Activated CD4-positive, alpha-beta T cell treated with anti-CD3 and anti-CD28 coated beads, Interleukin-2, amount 10 ng/mL, durations not matched to agents 7 days and 5 days (primary cell): ENCODE results near the gene BPIFB2. TPM values are rescaled to one million over a fixed set of nuclear protein-coding genes. Genes with fewer than 3 reads are reported as not detected.
"Not testable (repeated sequence)": the region's sequence is repeated elsewhere in the genome, so short reads cannot be mapped to it uniquely, and the experiment has no call there.

Experiments used
- CTCF ChIA-PET: fragments of 350-600 bp; sonication (Branson Sonifier 250); formaldehyde crosslinking; loops from one replicate; lab custom pipeline; 2021; ENCODE audit warnings: antibody characterized with exemption; lab: Charles Lee
- POLR2A ChIA-PET: fragments of 350-600 bp; sonication (Branson Sonifier 250); formaldehyde crosslinking; loops from one replicate; lab custom pipeline; 2021; ENCODE audit warnings: antibody characterized with exemption; lab: Charles Lee
- DNase-seq: peaks from one replicate; pipeline ENCODE4 v3.0.0-alpha.2; 2020
- H3K27ac Mint-ChIP-seq: one replicate; pipeline ENCODE4 v1.8.0; 2021; ENCODE audit warnings: mild to moderate bottlenecking, moderate library complexity, mixed read lengths
- H3K27me3 Mint-ChIP-seq: one replicate; pipeline ENCODE4 v1.8.0; 2021; ENCODE audit warnings: mixed read lengths
- H3K36me3 Mint-ChIP-seq: one replicate; pipeline ENCODE4 v1.8.0; 2021; ENCODE audit warnings: low read depth, mixed read lengths
- H3K4me1 Mint-ChIP-seq: one replicate; pipeline ENCODE4 v1.8.0; 2021; ENCODE audit warnings: mixed read lengths
- H3K4me3 Mint-ChIP-seq: one replicate; pipeline ENCODE4 v1.8.0; 2021; ENCODE audit warnings: mild to moderate bottlenecking, moderate library complexity, mixed read lengths
- H3K9me3 Mint-ChIP-seq: one replicate; pipeline ENCODE4 v1.8.0; 2021; ENCODE audit warnings: mixed read lengths
- total RNA-seq, 2 experiments: library from RNA; stranded (reverse); gene quantifications; one replicate each; pipeline ENCODE4 v1.2.3, GENCODE V29; 2021

Gene BPIFB2
- not detected for total RNA-seq

GRCh38 chr20:33007376-33008335 is at the start of gene BPIFB2:
Gene BPIFB2, plus strand, starts transcription at chr20:33007704. Its CDS starts 871 bp downstream, at chr20:33008575.
- Mint-ChIP-seq H3K27ac (no peak within 1 kb of the TSS), H3K4me3 (no peak within 1 kb of the TSS), H3K4me1 (peaks cover 6% of the 10 kb centered on the region), H3K27me3 (no peaks in the 10 kb centered on the region), H3K36me3 (peaks cover 2% of the 10 kb centered on the region), H3K9me3 (peaks cover 6% of the 10 kb centered on the region)
- DNase-seq, result no peak
- CTCF ChIA-PET, result interaction anchor here (0.6 to 1.0 kb wide), 2 partner anchors 63 to 94 kb away, joined by 3 read pairs; no protein-coding TSS in a partner anchor
- POLR2A ChIA-PET, result no interaction called here

- Mint-ChIP-seq H3K9me3 (peaks cover 33% of the 10 kb centered on the region), H3K27me3 (no peaks in the 10 kb centered on the region), H3K4me3 (no peak overlapping the region), H3K36me3 (peaks cover 17% of the 10 kb centered on the region), H3K27ac (no peak overlapping the region), H3K4me1 (peaks cover 13% of the 10 kb centered on the region)
- CTCF ChIA-PET, result interaction anchor here (1.5 to 2.0 kb wide), 2 partner anchors 8 to 14 kb away, joined by 6 to 8 read pairs; no protein-coding TSS in a partner anchor
- DNase-seq, result no peak
- POLR2A ChIA-PET, result no interaction called here
Observed at GRCh38 chr20:32958574-32958973, 48.9 kb upstream of the BPIFB2 start.

GRCh38 chr20:32959351-32960221 is 47.9 kb upstream of the BPIFB2 start:
- H3K27ac Mint-ChIP-seq, result no peak overlapping the region

GRCh38 chr20:32960222-32960518 is 47.3 kb upstream of the BPIFB2 start:
- ChIA-PET POLR2A (interaction anchor here (0.6 kb wide), 1 partner anchor 115 kb away, joined by 3 read pairs; no protein-coding TSS in a partner anchor), CTCF (no interaction called here)
- Mint-ChIP-seq H3K4me1 (peaks cover 23% of the 10 kb centered on the region), H3K36me3 (peaks cover 17% of the 10 kb centered on the region), H3K4me3 (no peak overlapping the region), H3K9me3 (peaks cover 28% of the 10 kb centered on the region), H3K27ac (no peak overlapping the region), H3K27me3 (no peaks in the 10 kb centered on the region)
- DNase-seq, result no peak

More at GRCh38 chr20:32959351-32960221, 47.9 kb upstream of the BPIFB2 start:
- no peak for DNase-seq
- peaks cover 20% of the 10 kb centered on the region for H3K4me1 Mint-ChIP-seq
- CTCF ChIA-PET, result no interaction called here
- POLR2A ChIA-PET, result interaction anchor here (0.6 kb wide), 1 partner anchor 115 kb away, joined by 3 read pairs; no protein-coding TSS in a partner anchor
- H3K36me3 Mint-ChIP-seq, result peaks cover 17% of the 10 kb centered on the region
- no peak overlapping the region for H3K4me3 Mint-ChIP-seq
- H3K9me3 Mint-ChIP-seq, result peaks cover 29% of the 10 kb centered on the region
- no peaks in the 10 kb centered on the region for H3K27me3 Mint-ChIP-seq

GRCh38 chr20:32960849-32961731 is 46.4 kb upstream of the BPIFB2 start:
- ChIA-PET POLR2A (no interaction called here), CTCF (interaction anchor here (1.5 kb wide), 1 partner anchor 16 kb away, joined by 5 read pairs; no protein-coding TSS in a partner anchor)
- Mint-ChIP-seq H3K4me1 (peaks cover 32% of the 10 kb centered on the region), H3K27me3 (no peaks in the 10 kb centered on the region), H3K27ac (peak overlapping the region; percentile 9), H3K36me3 (peaks cover 17% of the 10 kb centered on the region), H3K4me3 (no peak overlapping the region), H3K9me3 (peaks cover 23% of the 10 kb centered on the region)
- no peak for DNase-seq

GRCh38 chr20:32962053-32962452 is 45.5 kb upstream of the BPIFB2 start:
- POLR2A ChIA-PET, result no interaction called here
- CTCF ChIA-PET, result interaction anchor here (1.5 to 1.6 kb wide), 2 partner anchors 12 to 17 kb away, joined by 5 read pairs; no protein-coding TSS in a partner anchor
- Mint-ChIP-seq H3K27me3 (no peaks in the 10 kb centered on the region), H3K4me1 (peaks cover 42% of the 10 kb centered on the region), H3K27ac (peak overlapping the region; percentile 46), H3K36me3 (peaks cover 12% of the 10 kb centered on the region), H3K9me3 (peaks cover 19% of the 10 kb centered on the region), H3K4me3 (no peak overlapping the region)
- no peak for DNase-seq

GRCh38 chr20:32962646-32963045 is 44.9 kb upstream of the BPIFB2 start:
- H3K4me3 Mint-ChIP-seq, POLR2A ChIA-PET, H3K27me3 Mint-ChIP-seq, DNase-seq, H3K27ac Mint-ChIP-seq, H3K36me3 Mint-ChIP-seq: not testable (repeated sequence)
- CTCF ChIA-PET, result interaction anchor here (1.5 to 1.6 kb wide), 2 partner anchors 12 to 18 kb away, joined by 5 read pairs; no protein-coding TSS in a partner anchor
- peaks cover 15% of the 10 kb centered on the region for H3K9me3 Mint-ChIP-seq
- H3K4me1 Mint-ChIP-seq, result peaks cover 48% of the 10 kb centered on the region

GRCh38 chr20:32963176-32963575 is 44.3 kb upstream of the BPIFB2 start:
- H3K4me1 Mint-ChIP-seq, result peaks cover 53% of the 10 kb centered on the region
- H3K4me3 Mint-ChIP-seq, result no peak overlapping the region
- peaks cover 10% of the 10 kb centered on the region for H3K9me3 Mint-ChIP-seq
- no peaks in the 10 kb centered on the region for H3K27me3 Mint-ChIP-seq
- peaks cover 3% of the 10 kb centered on the region for H3K36me3 Mint-ChIP-seq
- no peak for DNase-seq
- peak overlapping the region; percentile 72 for H3K27ac Mint-ChIP-seq
- ChIA-PET POLR2A (no interaction called here), CTCF (interaction anchor here (1.6 to 1.7 kb wide), 2 partner anchors 11 to 17 kb away, joined by 3 to 5 read pairs; no protein-coding TSS in a partner anchor)

- POLR2A ChIA-PET, result no interaction called here
- Mint-ChIP-seq H3K9me3 (no peaks in the 10 kb centered on the region), H3K4me3 (no peak overlapping the region), H3K27me3 (no peaks in the 10 kb centered on the region), H3K4me1 (peaks cover 67% of the 10 kb centered on the region), H3K27ac (peak overlapping the region; percentile 57), H3K36me3 (no peaks in the 10 kb centered on the region)
- CTCF ChIA-PET, result interaction anchor here (1.7 kb wide), 1 partner anchor 18 kb away, joined by 3 read pairs; no protein-coding TSS in a partner anchor
- DNase-seq, result no peak
Observed at GRCh38 chr20:32964575-32964974, 42.9 kb upstream of the BPIFB2 start.

GRCh38 chr20:32965115-32965514 is 42.4 kb upstream of the BPIFB2 start:
- no peaks in the 10 kb centered on the region for H3K27me3 Mint-ChIP-seq
- peaks cover 72% of the 10 kb centered on the region for H3K4me1 Mint-ChIP-seq
- POLR2A ChIA-PET, result no interaction called here
- no peaks in the 10 kb centered on the region for H3K9me3 Mint-ChIP-seq
- no peak overlapping the region for H3K4me3 Mint-ChIP-seq
- no peak for DNase-seq
- CTCF ChIA-PET, result interaction anchor here (1.0 to 2.3 kb wide), 4 partner anchors 10 to 36 kb away, joined by 3 to 13 read pairs (median 4); no protein-coding TSS in a partner anchor
- peaks cover 2% of the 10 kb centered on the region for H3K36me3 Mint-ChIP-seq
- H3K27ac Mint-ChIP-seq, result peak overlapping the region; percentile 69

- no peaks in the 10 kb centered on the region for H3K27me3 Mint-ChIP-seq
- peaks cover 75% of the 10 kb centered on the region for H3K4me1 Mint-ChIP-seq
- no peaks in the 10 kb centered on the region for H3K9me3 Mint-ChIP-seq
- peak overlapping the region; percentile 96 for H3K27ac Mint-ChIP-seq
- DNase-seq, result peak; percentile 51
- H3K4me3 Mint-ChIP-seq, result no peak overlapping the region
- peaks cover 2% of the 10 kb centered on the region for H3K36me3 Mint-ChIP-seq
- ChIA-PET POLR2A (no interaction called here), CTCF (interaction anchor here (0.6 to 2.7 kb wide), 7 partner anchors 8 to 244 kb away, joined by 3 to 17 read pairs (median 4); no protein-coding TSS in a partner anchor)
Observed at GRCh38 chr20:32965581-32966373, 41.7 kb upstream of the BPIFB2 start.
